GM21447 (cell line): ENCODE results near the gene NADSYN1.
"Not testable (repeated sequence)": the region's sequence is repeated elsewhere in the genome, so short reads cannot be mapped to it uniquely, and the experiment has no call there.

ENCODE experiments used
- ATAC-seq: cut with Tn5 transposase; IDR thresholded peaks from one replicate; pipeline ENCODE4 v1.9.1; 2021; ENCODE audit not compliant: unreplicated experiment

Gene NADSYN1

GRCh38 chr11:71453037-71453917 lies at the start of gene NADSYN1:
NADSYN1 (plus strand) TSS chr11:71453203; CDS start chr11:71453297, 94 bp downstream.
- peak; percentile 50 for ATAC-seq

GRCh38 chr11:71404209-71404608 lies 48.8 kb upstream of the NADSYN1 start:
- ATAC-seq = no peak

GRCh38 chr11:71406681-71407080 lies 46.3 kb upstream of the NADSYN1 start:
- no peak for ATAC-seq

GRCh38 chr11:71407356-71407755 lies 45.6 kb upstream of the NADSYN1 start:
- no peak for ATAC-seq

GRCh38 chr11:71408826-71409225 lies 44.2 kb upstream of the NADSYN1 start:
- no peak for ATAC-seq

GRCh38 chr11:71410363-71410966 lies 42.5 kb upstream of the NADSYN1 start:
- no peak for ATAC-seq

GRCh38 chr11:71414645-71415044 lies 38.4 kb upstream of the NADSYN1 start:
- ATAC-seq = no peak

GRCh38 chr11:71418643-71419042 lies 34.4 kb upstream of the NADSYN1 start:
- peak; percentile 64 for ATAC-seq

- no peak for ATAC-seq
These were observed 32.4 kb upstream of the NADSYN1 start for GRCh38 chr11:71420455-71421241.

GRCh38 chr11:71421392-71421950 lies 31.5 kb upstream of the NADSYN1 start:
- no peak for ATAC-seq

GRCh38 chr11:71422318-71422717 lies 30.7 kb upstream of the NADSYN1 start:
- ATAC-seq = not testable (repeated sequence)

- ATAC-seq = no peak
These were observed 29.7 kb upstream of the NADSYN1 start for GRCh38 chr11:71423181-71423790.

- ATAC-seq = no peak
These were observed 27.6 kb upstream of the NADSYN1 start for GRCh38 chr11:71425409-71425808.

- no peak for ATAC-seq
These were observed 27.1 kb upstream of the NADSYN1 start for GRCh38 chr11:71425860-71426259.

GRCh38 chr11:71426413-71426812 lies 26.6 kb upstream of the NADSYN1 start:
- ATAC-seq = no peak

- no peak for ATAC-seq
These were observed 24.1 kb upstream of the NADSYN1 start for GRCh38 chr11:71428861-71429435.

- no peak for ATAC-seq
These were observed 23.3 kb upstream of the NADSYN1 start for GRCh38 chr11:71429701-71430100.

GRCh38 chr11:71430166-71430565 lies 22.8 kb upstream of the NADSYN1 start:
- no peak for ATAC-seq

- ATAC-seq = no peak
These were observed 21.7 kb upstream of the NADSYN1 start for GRCh38 chr11:71431271-71431670.
